RKO (cell line): ENCODE data around the gene CNOT10.
"Not testable (repeated sequence)": the region's sequence is repeated elsewhere in the genome, so short reads cannot be mapped to it uniquely, and the experiment has no call there.

Experiments used
- DNase-seq: peaks from one replicate; pipeline ENCODE4 v3.0.0-alpha.2; 2016; ENCODE audit warnings: low spot score

The CNOT10 gene

DNA sequence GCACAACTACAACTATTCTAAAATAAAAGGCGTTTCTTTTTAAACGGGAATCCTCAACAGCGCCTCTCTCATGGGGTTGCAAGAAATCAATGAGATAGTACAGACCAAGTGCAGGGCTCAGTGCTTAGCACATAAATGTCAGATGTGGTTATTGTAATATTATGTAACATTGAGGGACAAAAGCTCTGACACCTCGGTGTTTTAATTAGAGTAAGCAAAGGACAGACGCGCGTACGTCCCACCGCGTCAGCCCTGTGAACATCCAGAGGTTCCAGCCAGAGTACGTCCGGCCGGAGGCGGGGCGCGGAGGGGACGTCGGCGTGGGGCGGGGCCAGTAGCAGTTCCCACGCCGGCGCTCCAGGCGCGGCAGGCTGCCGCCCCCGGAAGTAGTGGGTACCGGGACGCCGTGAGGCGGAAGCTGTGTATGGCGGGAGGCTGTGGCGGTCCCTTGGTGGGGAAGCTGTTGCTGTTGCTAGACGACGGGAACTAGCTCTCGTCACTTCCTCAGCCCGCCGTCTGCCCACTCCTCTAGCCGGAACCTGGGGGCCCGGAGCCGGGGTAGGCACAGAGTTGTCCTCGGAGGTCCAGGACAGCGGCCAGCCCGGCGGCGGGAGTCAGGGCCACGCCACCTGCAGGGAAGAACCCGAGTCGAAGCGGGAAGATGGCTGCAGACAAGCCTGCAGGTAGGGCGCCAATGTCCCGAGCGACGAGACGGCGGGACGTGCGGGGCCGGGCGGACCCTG, at the start of gene CNOT10:
Gene CNOT10 (plus strand): TSS at position 389 of the 743 bp plus-strand sequence. CDS start 273 bp downstream, at position 662.
- peak; percentile 96 for DNase-seq

- DNase-seq: no peak
Observed at GRCh38 chr3:32640939-32641338, 44.0 kb upstream of the CNOT10 start.

GRCh38 chr3:32641356-32641755, 43.6 kb upstream of the CNOT10 start:
- no peak for DNase-seq

- DNase-seq: no peak
Observed at GRCh38 chr3:32643354-32643753, 41.6 kb upstream of the CNOT10 start.

GRCh38 chr3:32643816-32644215, 41.2 kb upstream of the CNOT10 start:
- no peak for DNase-seq

DNA sequence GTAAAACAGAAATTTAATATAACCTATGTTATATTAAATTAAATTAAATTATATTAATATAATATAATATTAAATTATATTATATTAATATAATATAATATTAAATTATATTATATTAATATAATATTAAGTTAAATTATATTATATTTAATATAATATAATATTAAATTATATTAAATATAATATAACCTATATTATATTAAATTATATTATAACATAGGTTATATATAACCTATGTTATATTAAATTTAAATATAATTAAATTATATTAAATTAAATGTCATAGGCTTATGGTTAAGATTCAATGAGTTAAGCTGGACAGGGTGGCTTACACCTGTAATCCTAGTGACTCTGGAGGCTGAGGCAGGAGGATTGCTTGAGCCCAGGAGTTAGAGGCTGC, 40.6 kb upstream of the CNOT10 start:
- DNase-seq: no peak

GRCh38 chr3:32646761-32647160, 38.2 kb upstream of the CNOT10 start:
- no peak for DNase-seq

- DNase-seq: not testable (repeated sequence)
Observed at GRCh38 chr3:32652337-32653100, 32.5 kb upstream of the CNOT10 start.

GRCh38 chr3:32655167-32655566, 29.8 kb upstream of the CNOT10 start:
- DNase-seq: no peak

GRCh38 chr3:32660634-32661033, 24.4 kb upstream of the CNOT10 start:
- no peak for DNase-seq

DNA sequence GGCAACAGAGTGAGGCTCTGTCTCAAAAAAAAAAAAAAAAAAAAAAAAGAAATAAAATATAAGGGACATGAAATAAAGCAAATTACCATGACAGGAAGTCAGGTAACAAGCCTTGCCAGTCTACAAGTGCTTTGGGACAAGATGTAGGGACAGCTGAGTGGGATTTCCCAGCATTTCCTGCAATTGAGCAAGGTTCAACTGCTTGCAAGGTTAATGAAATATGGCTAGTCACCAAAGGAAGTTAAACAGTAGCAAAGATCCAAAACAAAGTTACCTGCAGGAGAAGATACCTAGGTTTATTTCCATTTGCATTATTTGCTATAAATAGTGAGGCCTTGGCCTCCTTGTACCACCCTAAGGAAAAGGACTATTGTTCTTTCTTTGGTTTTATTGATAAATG, 22.3 kb upstream of the CNOT10 start:
- DNase-seq: no peak

DNA sequence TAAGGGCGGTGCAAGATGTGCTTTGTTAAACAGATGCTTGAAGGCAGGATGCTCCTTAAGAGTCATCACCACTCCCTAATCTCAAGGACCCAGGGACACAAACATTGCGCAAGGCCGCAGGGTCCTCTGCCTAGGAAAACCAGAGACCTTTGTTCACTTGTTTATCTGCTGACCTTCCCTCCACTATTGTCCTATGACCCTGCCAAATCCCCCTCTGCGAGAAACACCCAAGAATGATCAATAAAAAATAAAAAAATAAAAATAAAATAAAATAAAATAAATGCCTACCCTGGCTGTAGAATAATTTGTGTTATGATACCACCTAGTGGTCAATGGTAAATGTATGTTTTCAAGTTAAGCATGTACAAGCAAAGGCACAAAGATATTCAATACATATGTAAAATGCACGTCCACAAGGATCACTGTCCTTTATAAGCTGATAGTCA, 20.3 kb upstream of the CNOT10 start:
- peak; percentile 71 for DNase-seq

- no peak for DNase-seq
Observed at GRCh38 chr3:32667072-32667582, 17.9 kb upstream of the CNOT10 start.

DNA sequence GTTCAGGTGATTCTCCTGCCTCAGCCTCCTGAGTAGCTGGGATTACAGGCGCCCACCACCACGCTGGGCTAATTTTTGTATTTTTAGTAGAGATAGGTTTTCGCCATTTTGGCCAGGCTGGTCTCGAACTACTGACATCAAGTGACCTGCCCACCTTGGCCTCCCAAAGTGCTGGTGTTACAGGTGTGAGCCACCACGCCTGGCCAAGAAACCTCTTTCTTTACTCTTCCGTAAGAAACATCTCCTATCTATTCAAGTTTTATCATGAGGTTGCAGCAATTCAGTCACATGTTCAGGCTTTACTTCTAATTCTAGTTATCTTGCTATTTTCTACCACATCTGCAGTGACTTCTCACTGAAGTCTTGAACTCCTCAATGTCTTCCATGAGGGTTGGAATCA, 15.8 kb upstream of the CNOT10 start:
- not testable (repeated sequence) for DNase-seq

- DNase-seq: not testable (repeated sequence)
Observed at GRCh38 chr3:32673730-32674129, 11.3 kb upstream of the CNOT10 start.

DNA sequence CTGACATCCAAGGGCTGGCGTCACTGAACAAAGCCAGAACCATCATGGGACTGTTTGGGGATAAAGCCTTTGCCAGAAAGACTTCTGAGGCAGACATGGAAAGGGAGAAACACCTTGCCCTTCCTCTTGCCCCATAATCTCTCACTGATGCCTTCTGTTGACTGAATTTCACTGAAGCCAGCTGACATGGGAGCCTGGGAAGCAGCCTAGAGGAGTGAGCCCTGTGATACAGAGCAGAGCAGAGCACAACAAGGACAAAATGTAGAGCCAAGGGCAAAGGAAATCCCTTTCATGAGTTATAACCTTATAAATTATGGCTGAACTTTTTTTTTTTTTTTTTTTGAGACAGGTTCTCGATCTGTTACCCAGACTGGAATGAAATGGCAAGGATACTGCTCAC, 9.8 kb upstream of the CNOT10 start:
- no peak for DNase-seq

- no peak for DNase-seq
Observed at GRCh38 chr3:32675650-32676049, 9.3 kb upstream of the CNOT10 start.

DNA sequence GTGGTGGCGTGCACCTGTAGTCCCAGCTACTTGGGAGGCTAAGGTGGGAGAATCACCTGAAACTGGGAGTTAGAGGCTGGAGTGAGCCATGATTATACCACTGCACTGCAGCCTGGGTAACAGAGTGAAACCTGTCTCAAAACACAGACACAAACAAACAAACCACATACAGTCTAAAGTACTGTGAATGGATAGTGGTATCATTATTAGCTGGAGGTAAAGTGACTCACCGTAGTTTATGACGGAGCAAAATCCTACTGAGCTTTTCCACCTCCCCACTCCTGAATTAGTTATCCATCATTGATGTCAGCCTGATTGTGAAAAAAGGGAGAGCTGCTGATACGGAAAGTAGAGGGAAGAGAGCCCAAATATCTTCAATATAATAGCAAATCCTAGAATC, 3.2 kb upstream of the CNOT10 start:
- peak; percentile 9 for DNase-seq

GRCh38 chr3:32684029-32684799, 774 bp upstream of the CNOT10 start:
- no peak for DNase-seq

DNA sequence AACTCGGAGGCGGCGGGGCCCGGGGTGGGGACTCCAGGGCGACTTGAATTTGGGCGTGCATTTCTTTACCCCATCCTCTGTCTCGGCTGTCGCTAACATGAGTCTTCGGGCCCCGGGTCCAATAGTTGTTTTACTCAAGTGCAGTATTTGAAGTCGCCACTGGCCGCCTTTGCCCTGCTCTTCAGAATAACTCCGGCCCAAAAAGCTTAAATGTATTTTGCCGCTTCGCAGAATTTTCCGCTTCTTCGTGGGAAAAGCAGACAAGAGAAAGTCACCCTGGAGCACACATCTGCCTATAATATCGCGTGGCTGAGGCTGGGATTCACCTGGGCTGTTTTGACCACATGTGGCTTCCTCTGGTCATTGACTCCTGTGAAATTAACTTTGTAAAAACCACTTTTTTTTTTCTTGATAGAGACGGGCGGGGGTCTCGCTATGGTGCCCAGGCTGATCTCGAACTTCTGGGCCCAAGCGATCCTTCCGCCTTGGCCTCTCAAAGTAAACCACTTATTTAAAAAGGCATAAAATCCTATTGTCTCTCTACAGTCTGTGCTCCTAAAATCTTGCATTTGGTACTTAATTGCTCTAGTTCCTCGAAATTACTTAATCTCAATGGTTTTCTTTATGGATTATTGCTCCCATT, 676 bp downstream of the CNOT10 start:
- DNase-seq: no peak

DNA sequence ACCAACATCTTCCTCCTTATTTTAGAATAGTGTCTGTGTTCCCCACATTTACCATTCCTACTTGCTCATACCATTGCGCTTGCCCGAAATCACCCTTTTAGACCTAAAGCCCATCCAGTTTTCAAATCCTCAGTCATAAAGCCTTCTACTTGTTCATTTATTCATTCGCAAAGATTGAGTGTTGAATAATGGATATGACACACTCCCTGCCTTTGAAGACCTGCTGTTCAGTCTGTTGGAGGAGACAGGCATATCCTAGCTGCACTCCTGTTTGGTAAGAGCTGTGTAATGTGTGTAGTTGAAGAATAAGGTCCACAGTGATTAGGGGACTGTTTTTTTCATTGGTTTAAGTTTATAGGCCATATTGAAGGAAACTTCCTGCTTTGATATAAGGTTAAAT, 1.7 kb downstream of the CNOT10 start:
- peak; percentile 66 for DNase-seq

GRCh38 chr3:32691847-32692246, 6.9 kb downstream of the CNOT10 start:
- DNase-seq: no peak
